GM21529 (cell line): Measurements from ENCODE around the gene SLC14A1.
"Not testable (repeated sequence)": the region's sequence is repeated elsewhere in the genome, so short reads cannot be mapped to it uniquely, and the experiment has no call there.

Experiments
- ATAC-seq: cut with Tn5 transposase; IDR thresholded peaks from one replicate; pipeline ENCODE4 v1.9.1; 2021; ENCODE audit not compliant: unreplicated experiment

The SLC14A1 gene

DNA sequence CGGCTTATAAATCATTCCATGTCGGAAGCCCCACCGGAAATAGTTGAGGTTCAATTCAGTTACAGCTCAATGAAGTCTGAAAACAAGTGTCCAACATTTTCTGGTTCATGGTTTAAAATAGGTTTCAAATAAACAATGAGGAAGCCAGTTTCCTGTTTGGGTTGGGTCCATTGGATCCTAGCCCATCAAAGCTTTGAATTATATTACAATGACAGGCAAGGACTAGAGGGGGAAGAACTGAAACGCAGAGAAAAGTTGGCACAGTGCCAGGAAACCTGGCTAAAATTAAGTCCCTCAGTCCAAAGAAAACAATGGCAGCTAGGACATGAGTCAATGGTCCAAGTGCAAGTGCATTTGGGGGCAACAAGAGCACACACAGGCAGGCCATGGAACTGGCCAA is 32.0 kb downstream of the SLC14A1 start:
- ATAC-seq: no peak

DNA sequence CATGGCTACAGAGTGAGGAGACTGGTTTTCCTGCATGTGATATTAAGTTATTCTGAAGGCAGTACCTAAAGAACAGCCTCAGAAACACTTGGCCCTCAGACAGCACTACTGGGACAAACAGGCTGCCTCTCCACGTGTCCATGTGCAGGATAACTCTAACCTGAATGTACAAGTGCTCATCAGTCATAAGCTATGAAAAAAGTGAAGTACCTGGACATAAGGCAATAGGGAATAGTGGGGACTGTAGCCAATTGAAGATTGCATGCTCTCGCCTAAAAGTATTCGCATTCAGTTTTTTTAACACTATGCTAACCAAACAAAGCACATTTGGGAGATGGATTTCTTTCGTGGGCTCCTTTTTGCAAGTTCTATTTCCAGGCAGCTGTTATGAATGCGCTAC is 33.0 kb downstream of the SLC14A1 start:
- no peak for ATAC-seq

DNA sequence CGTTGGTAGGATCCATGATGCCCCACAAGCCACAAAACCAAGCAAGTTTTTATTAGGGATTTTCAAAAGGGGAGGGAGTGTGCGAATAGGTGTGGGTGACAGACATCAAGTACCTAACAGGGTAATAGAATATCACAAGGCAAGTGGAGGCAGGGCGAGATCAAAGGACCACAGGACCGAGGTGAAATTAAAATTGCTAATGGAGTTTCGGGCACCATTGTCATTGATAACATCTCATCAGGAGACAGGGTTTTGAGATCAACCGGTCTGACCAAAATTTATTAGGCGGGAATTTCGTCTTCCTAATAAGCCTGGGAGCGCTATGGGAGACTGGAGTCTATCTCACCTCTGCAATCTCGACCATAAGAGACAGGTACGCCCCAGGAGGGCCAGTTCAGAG is 33.7 kb downstream of the SLC14A1 start:
- ATAC-seq: not testable (repeated sequence)

DNA sequence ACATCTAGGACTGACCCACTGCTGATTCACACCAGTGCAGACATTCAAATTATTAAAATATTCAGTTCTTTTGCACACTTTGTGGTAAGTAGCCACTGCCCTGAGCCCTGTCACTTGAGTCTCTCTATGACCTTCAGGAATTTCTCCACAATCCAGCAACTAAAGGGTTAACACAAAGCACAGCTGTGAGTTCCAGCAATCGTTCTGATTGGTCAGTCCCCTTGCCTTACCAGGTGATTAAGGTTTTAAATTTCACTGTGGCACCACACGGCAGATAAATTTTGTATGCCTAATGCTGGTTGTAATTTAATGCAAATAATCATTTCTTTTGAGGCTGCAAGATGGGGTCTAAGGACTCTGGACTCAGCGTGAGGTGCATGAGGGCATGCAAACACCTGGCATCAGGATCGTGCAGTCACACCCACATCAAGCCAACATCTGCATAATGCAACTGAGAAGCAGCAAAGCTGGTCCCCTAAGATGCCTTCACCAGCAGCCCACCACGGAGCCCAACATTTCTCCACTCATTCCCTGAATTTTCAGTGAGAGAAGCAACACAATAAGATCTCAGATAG is 36.6 kb downstream of the SLC14A1 start:
- ATAC-seq: no peak

DNA sequence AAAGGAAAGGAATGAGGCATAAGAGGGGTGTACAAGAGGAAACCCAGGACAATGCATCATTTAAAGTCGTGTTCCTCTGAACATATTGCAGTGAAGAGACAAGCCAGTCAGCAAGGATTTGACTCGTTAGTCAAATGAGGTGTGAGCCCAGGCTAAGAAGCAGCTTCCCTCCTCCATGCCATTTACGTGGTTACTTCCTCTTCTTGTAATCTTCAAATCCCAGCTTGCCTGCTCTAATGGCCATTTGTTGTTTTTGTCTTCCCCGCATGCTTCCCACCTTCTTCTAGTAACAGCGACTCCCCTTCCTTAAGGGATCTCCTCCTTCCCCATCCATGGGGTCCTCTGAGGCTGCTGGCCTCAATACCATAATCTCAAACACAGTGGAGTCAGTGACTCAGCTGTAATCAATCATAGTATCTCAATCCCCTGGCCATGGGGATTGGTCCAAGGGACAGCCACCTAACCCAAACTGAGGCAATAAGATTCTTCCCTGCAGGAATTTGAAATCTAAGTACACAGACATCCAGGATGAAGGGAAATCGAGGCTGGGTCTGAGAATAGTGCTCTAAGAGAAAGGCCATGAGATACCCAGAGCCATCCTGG is 37.6 kb downstream of the SLC14A1 start:
- no peak for ATAC-seq

DNA sequence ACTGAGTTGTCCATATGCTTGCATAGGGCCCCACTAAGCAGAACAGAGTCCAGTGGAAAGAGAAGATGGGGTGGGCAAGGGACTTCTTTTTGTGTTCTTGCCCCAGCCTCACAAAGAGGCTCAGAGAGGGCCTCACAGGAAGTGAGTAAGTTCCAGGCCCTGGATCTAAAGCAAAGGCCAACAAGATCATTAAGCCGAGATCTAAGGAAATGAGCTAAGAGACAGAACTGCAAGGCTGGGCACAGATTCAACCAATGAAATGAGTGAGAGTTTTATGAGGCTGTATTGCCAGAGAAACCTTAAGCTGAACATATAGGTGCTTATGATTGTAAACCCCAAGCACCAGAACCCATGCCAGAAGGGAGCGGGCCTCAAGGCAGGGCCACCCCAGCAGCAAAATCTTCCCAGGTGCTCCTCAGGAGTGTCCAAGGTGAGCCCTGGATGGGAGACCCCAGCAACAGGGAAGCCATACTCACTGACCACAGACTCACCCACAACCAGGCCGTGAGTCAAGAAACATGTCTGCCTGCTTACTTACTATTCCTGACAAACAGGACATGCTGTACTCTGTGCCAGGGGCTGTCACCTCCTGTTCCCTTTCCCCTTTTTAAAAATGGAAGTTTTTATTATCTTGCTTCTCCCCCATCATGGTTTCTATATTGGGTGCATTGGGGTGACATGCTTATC is 40.2 kb downstream of the SLC14A1 start:
- no peak for ATAC-seq

DNA sequence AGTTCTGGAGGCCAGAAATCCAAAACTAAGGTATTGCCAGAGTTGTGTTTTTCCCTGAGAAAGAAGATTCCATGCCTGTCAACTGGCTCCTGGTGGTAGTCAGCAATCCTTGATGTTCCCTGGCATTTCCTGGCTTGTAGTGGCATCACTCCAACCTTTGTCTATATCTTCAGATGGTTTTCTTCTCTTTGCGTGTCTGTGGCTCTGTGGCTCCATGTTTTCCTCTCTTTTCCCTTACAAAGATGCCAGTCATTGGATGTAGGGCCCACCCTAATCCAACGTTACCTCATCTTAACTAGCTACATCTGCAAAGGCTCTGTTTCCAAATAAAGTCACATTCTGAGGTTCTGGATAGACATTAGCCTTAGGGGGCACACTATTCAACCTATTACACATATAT is 41.8 kb downstream of the SLC14A1 start:
- ATAC-seq: no peak

DNA sequence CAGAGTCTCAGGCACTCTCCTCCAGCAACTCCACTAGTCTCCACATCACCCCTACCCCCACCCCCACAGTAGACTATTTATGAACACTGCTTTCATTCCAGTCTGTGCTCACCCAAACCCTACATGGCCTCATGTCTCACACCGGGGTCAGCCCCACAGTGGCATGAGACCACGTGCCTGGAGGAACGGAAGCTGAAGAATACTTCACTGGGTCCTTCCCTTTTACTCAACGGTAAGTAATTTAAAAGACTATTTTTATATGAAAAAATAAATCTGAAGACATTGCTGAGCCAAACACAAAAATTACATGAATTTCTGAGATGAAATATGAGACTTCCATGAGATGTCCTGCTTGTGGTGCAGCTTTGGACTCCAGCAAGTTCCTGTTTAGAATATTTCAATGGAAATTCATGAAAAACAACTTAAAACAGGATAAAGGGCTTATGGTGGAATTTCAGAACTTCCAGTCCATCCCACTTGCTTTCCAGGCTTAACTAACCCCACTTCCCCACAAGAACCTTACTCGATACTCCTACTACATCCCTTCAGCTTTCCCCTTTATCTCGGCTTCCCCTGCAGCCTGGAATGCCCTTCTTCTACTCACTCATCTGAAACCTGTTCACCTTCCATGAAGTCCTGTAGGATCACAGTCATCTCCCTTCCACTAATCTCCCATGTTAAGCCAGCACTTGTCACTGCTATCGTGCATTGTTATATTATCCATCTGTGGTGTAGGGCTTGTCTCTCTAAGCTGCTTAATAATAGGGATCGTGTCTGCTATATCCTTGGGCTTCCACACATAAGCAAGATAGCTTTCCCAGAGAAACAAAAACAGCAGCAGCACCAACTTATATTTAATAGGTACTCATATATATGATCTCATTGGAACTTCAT is 47.9 kb downstream of the SLC14A1 start:
- no peak for ATAC-seq

DNA sequence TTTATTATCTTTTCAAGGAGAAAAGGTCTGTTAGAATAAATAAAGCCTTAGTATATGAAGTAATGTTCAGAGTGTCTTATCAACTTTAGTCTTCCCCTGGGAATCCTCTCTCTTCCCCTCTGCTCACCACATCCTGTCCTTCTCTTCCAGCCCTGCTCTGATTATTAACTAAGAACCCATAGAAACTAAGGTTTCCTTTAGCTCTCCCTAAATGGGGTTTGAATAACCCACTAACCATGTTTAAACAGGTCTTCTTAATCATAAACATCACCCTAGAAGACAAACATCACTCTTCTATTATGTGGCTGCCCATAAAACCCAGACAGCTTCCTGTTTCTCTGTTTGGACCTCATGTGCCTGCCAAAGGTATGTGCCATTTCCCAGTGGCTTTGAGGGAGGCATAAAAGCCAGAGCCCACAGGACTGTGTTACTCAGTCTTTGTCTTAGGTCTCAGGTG is 50.1 kb downstream of the SLC14A1 start:
- peak; percentile 61 for ATAC-seq

DNA sequence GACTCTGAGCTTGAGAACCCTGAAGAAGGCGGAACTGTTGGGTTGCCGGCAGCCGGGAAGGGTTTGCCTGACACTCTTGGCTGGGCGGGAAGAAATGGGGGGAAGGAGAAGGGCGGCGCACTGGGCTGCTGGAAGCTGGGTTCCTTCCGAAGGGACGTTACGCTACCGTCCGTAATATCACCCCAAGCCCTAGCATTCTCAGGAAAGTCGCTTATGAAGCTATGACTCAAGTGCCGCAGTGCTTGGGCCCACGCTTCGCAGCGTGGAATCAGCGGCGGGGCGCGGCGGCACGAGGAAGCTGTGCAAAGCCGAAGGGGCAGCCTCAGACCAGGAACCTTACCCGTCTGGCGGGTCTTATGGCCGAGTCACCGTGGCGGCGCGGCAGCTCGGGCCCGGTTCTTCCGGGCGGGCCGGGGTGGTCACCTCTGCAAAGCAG is 51.3 kb downstream of the SLC14A1 start:
- peak; percentile 69 for ATAC-seq

DNA sequence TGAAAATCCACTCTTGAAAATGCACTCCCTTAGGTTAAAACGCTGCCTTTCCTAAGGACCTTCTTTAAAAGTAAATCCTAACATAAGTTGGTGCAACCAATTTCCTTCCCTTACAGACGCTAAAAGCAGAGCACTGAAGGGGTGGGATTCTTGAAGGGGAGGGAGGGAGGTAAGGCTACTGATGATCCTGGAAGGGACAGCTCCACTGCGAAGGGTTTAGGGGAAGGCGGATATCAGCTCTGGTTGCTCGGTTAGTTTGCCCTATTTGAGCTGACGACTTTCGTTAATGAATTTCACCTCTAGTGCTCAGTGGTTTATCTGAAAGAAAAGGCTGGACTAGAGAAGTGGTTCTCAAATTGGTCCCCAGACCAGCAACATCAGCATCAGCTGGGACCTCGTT is 51.8 kb downstream of the SLC14A1 start:
- ATAC-seq: no peak

DNA sequence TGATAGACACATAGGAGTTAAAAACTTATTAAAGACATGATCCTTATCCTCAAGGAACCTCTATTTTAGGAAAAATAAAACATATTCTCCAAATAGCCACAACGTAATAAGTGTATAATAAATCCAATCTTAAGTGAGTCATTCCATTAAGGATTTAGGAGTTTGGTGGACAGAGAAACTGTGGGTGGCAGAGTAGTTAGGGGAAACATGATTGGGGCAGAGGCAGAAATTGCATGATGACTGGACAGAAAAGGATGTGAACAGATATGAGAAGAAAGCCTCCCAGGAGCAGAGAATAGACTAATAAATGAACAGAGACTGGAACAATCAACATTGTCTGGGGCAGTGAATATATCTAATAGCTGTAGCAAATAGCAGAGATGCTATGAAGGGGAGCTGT is 53.4 kb downstream of the SLC14A1 start:
- ATAC-seq: no peak

DNA sequence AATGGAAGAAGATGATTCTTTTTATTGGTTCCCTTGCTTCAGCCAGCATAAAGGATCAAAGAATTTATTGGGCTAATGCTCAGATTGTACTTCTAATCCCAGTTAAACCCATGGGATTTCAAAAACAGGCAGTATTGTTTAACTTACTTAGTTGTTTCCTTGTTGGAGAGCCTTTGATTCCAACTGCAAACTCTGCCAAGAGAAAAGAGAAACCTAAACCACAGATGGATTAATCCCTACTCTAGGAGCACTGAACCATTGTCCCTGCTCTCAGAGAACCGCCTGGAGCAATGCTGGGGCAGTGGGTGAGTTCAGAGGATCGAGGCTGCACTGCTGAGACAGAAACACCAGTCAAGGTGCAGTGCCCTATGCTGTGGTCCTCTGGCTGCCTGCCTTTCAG is 56.6 kb downstream of the SLC14A1 start:
- ATAC-seq: no peak

DNA sequence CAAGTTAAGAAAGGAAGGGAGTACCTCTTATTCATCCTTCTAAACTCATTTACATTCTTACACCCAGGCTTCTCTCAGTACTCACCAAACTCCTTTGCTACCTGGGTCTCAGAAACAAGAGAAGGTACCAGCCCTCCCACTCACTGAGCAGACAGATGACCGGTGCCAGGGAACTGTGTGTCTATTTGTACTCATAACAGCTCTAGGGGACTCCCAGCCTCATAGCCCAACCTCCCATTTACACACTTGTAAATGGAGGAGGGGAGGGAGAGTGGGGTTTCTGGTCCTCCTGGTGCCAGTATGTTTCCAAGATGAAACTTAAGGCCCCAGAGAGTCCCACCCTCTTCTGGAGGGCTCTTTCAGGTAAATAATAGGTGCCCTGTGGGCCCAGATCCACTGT is 58.7 kb downstream of the SLC14A1 start:
- ATAC-seq: no peak

DNA sequence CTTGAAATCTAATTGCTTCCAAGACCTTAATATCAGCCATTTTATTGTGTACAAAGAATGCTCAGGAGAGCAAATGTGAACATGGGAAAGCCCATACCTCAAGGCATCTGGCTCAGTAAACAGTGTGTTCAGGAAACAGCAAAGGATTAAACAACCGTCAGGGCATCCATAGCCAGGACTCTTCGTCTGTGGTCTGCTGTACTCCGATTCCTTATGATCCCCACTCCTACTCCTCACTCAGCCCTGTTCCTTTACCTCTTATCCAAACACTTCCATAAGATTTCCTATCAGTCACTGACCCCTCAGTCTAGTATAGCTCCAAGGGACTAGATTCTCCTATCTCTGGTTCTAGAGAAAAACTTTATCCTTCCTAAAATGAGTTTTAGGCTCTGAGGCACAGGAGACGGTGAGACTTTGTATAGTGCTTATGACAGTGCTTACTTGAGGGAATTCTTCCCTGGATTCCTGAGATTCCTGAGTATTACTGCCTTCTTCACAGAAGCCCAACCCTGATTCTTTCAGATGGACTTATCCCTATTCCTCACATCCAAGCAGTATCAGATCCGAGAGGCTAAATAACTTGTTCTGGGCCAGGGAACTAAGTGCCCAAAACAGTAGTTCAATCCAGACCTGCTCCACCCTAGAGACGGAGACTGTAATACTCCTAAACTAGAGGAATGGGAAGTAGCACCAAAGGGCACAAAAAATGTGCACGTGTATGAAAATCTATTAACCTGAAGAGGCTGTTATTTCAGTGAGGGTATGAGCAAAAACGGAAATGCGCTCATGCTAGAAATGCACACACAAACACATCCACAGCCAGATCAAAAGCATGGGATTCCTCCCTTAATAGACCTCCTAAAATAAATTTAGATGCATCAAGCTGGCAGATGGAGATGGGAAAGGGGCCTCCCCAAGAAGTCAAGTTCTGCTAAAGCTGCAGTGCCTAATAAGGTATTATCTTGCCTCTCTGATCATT is 59.4 kb downstream of the SLC14A1 start:
- no peak for ATAC-seq

DNA sequence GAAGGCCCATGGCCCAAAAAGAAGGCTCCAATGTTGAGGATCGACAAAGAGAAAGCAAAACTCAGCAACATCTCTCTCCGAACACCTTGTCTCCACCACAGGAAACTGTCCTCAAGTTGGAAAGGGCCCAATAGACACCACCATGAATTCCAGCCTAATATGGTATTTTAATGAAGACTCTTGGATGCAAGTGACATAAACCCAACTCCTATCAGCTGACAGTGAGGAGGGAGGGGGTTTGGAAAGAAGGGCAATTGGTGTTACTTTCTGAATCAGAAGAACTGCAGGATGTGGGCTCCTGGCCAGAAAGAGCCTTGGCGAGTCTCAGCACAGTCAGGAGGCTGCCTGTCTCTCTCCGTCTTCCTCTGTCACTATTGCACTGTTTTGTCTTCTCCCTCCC is 61.2 kb downstream of the SLC14A1 start:
- ATAC-seq: no peak

DNA sequence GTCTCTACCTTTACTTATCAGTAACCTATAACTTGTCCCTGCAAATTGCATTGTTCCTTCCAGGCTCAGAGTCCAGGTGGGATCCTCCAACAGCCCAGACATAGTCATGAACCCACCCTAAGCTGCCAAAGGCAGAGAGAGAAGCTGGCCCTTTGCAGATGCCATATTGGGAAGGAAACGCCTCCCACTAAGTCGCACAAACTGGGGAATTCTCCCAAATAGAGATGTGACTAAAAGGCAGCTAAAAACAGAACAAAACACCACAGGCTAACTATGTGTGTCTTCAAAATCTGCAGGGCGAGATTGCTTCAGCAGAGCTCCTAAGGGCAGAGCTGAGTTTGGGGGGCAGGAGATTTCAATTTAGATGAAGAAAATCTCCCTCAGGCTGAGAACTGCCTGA is 63.0 kb downstream of the SLC14A1 start:
- no peak for ATAC-seq

DNA sequence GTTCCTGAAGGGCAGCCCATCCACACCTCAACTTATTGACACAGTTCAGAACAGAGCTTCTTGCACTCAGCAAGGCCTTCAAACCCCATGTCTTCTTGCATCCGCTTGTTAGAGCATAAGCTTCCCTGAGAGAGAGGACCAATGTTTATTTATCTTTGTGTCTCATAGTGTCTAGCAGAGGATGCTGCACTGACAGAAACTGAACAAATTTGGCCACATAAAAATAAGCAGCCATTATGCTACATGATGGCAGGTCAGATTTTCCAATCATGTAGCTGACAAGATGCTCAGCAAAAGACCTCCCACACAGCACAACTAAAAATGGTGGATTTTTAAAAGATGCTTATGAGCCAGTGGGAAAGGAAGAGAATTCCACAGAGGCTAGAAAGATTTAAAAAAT is 63.4 kb downstream of the SLC14A1 start:
- no peak for ATAC-seq

DNA sequence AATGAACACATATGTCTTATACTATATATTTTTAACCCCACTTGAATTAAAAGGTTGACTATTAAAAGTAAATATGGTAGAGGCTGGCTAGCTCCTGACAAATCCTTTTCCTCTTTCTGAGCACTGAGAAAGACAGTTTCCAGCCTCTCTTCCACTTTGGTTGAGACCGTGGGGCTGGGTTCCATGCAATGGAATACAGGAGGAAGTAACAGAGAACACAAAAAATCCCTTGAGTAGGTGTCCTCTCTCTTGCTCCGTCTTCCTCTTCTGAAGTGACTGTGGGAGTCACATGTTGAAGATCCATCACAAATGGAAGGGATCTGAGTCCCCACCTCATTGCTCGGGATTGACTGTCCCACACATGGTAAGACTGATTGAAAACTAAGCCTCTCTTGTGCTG is 64.9 kb downstream of the SLC14A1 start:
- no peak for ATAC-seq

DNA sequence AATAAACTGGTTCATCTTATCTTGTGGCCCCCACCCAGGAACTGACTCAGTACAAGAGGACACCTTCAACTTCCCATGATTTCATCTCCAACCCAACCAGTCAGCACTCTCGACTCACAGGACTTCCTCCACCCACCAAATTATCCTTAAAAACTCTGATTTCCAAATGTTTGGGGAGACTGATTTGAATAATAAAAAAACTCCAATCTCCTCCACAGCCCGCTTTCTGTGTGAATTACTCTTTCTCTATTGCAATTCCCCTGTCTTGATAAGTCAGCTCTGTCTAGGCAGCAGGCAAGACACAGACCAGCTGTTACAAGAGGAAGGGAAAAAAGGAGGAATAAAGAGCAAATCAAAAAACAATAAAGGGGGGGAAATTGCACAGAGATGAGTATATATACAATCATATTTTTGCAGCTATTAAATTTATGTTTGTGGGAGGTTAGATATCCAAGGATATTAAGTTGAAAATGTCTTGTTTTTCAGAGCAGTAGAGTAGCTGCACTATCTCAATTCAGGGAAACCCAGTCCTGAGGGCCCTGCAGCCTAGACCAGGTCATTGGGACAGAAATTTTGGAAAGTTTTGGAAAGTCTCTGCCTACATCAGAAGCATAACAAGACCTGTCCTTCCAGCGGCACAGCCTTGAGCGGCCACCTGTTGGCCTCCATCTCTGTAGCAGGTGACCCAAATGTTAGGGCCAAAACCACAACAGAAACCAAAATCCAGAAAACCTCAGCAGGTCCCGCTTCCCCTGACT is 68.7 kb downstream of the SLC14A1 start:
- no peak for ATAC-seq
